Measurements from ENCODE around the gene C4orf50.
"Not testable (repeated sequence)": the region's sequence is repeated elsewhere in the genome, so short reads cannot be mapped to it uniquely, and the experiment has no call there.

The C4orf50 gene

GRCh38 chr4:6012200-6012599 lies 6.0 kb downstream of the C4orf50 start:
- no peak for DNase-seq

DNA sequence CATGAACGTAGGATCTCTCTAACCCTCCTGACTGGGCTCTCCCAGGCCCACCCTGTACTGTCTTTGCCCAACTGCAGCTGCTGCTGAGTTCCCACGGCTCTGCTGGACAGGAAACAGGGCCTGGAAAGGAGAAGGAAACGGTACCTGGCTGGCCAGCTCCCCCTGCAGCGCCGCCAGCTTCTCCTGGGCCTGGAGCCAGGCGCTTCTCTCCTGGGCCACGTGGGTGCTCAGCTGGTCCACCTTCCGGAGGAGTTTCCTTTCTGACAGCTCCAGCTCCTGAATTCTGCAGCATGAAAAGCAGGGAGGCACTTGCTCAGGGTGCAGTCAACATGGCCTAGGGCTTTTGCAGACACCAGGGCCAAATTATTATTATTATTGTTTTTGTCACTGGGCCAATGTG lies 6.5 kb downstream of the C4orf50 start:
- DNase-seq = peak in 4 of 14 donors; percentile 7 to 72 (median 16)

- DNase-seq = no peak
Observed at GRCh38 chr4:6011271-6011671, 7.0 kb downstream of the C4orf50 start.

DNA sequence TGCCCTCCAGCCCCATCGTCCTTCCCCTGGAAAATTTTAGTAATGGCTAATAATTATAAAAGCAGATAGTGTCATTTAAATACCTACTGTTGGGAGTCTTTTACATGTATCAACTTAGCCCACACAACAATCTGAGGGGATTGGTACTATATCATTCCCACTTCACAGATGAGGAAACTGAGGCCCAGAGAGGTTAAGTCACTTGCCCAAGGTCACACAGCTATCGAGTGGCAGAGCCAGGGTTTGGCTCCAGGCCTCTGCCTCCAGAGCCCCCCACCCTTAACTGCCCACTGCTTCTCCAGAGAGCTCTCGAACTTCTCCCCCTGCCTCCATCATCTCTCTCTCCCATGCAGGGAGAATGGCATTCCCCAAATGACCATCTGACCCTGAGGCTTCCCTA lies 7.4 kb downstream of the C4orf50 start:
- no peak for DNase-seq

GRCh38 chr4:6009452-6009851 lies 8.8 kb downstream of the C4orf50 start:
- DNase-seq = no peak

DNA sequence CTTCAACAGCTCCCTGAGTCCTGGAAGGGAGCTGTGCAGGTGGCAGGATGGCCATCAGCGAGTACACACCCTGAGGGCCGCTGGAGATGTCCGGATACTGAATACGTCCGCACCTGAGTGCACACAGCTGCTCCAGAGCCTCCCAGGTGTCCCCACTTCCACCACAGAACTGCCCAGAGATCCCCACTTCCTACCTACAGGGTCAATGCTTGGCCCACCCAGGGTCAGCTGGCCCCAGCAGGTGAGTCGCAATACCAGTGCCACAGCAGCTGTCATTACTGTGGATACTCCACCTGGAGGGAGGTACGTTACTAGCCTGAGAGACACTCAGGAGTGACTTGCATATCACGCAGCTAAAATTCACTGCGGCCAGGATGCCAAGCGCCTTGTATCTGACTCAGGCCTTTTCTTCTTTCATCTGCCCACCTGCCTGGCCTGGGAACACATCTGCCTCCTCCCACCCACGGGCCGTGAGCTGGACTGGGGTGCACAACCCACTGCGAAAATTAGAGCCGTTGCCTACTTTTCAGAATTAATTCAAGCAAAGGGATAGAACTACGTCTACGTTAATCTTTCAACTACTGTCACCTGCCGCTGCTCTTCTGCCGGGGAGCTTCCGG lies 9.4 kb downstream of the C4orf50 start:
- DNase-seq = no peak

DNA sequence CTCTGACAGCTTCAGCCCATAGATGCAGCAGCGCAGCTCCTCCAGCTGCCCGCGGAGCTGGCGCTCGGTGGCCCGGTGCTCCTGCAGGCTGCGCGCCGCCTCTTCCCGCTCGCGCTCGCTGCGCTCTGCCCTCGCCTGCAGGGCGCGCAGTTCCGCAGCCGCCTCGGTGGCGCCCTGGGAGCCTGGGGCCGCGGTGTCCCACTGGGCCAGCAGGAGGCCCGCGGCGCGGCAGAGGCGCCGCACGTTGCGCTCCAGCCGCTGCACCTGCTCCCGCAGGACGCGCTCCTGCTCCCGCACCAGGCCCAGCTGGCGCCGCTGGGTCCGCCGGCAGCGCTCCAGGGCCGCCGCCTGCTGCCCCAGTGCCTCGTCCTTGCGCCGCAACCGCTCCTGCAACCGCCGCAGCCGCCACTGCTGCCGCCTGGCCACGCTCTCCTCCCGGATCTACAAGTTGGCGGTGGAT lies 10.1 kb downstream of the C4orf50 start:
- DNase-seq = no peak

DNA sequence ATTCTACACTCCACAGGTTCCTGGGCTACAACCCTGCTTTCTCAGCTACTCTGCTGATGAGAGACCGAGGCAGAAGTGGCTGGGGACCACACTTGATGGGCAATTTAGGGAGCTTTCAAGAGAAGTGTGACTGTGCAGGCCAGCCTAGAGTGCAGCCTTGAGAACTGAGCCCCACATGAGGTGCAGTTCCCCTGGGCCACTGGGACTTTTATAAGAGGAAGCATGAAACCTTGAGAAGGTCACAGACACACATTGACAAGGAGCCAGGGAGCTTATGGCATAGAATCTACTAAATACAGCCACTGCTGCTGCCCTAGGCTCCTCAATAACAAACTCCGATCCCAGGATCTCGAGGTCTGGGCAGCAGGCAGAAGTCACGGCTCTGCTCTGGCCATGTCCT lies 13.1 kb downstream of the C4orf50 start:
- no peak for DNase-seq

- DNase-seq = not testable (repeated sequence)
Observed at GRCh38 chr4:6003485-6003884, 14.7 kb downstream of the C4orf50 start.

GRCh38 chr4:6002926-6003325 lies 15.3 kb downstream of the C4orf50 start:
- no peak for DNase-seq

DNA sequence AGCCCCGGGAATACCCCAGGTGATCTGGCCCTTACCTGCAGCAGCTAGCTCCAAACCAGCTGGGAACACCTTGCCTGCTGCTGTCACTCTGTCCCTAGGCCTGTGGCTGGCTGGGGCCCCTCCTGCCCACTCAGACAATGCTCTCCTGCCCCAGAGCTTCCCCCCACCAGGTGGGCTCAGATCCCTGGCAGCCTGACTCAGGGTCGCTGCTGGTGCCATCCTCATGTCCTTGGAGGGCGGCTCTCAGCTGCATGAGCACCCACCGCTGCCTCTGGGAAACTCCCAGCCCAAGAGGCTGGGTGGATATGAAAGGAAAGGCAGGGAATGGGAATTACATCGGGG lies 15.8 kb downstream of the C4orf50 start:
- no peak for DNase-seq

GRCh38 chr4:6001680-6002491 lies 16.3 kb downstream of the C4orf50 start:
- DNase-seq = no peak

GRCh38 chr4:5999830-6000365 lies 18.3 kb downstream of the C4orf50 start:
- DNase-seq = no peak

- no peak for DNase-seq
Observed at GRCh38 chr4:5999356-5999755, 18.9 kb downstream of the C4orf50 start.

- peak in 11 of 14 donors; percentile 7 to 56 (median 29) for DNase-seq
Observed at GRCh38 chr4:5998333-5998936, 19.8 kb downstream of the C4orf50 start.

DNA sequence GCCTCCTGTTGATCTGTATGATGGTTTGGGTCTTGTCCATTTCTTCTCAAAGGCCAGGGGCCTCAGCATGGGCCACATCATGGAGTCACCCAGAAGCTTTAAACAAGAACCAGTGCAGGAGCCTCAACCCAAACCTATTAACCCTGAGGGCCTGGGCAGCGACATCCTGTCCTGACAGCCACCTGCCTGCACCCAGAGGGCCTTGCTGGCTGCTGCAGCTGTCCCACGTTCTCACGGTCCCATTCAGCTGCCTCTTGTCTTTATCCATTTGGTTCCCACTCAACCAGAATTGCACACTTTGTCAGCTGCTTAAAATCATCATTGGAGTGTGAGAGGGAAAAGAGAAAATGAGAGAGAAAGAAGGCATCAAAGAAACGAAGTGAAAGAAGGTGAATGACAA lies 21.6 kb downstream of the C4orf50 start:
- DNase-seq = no peak

DNA sequence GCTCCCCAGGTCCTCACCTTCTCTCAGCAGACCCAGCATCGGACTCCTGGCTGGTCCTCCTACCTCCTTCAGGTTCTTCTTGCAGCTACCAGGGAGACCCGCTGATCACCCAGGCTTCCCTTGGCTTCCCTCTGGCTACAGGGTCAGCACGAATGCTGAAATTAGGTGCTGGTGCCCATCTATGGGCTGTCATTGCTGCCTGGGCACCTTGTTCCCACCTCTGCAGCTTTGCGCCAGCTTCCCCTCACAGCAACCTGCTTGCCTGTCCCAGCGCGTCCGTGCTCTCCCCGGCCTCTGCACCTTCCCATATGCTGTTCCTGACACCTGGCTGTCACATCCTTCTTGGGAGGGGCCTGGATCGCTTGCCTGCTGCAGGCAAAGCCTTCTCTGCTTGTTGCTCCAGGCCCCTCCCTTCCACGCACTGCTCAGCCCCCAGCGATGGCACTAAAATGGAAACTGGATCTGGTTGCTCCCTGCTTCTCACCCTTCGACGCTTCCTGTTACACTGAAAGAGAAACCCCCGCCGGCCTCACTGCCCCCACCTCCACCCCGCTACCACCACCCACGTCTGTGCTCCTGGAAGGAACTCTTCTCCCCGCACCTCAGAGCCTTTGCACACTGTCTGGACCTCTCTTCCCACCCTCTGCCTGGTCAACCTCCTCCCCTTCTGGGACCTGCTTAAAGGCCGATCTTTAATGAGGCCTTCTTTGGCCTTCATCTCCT lies 22.2 kb downstream of the C4orf50 start:
- DNase-seq = no peak

DNA sequence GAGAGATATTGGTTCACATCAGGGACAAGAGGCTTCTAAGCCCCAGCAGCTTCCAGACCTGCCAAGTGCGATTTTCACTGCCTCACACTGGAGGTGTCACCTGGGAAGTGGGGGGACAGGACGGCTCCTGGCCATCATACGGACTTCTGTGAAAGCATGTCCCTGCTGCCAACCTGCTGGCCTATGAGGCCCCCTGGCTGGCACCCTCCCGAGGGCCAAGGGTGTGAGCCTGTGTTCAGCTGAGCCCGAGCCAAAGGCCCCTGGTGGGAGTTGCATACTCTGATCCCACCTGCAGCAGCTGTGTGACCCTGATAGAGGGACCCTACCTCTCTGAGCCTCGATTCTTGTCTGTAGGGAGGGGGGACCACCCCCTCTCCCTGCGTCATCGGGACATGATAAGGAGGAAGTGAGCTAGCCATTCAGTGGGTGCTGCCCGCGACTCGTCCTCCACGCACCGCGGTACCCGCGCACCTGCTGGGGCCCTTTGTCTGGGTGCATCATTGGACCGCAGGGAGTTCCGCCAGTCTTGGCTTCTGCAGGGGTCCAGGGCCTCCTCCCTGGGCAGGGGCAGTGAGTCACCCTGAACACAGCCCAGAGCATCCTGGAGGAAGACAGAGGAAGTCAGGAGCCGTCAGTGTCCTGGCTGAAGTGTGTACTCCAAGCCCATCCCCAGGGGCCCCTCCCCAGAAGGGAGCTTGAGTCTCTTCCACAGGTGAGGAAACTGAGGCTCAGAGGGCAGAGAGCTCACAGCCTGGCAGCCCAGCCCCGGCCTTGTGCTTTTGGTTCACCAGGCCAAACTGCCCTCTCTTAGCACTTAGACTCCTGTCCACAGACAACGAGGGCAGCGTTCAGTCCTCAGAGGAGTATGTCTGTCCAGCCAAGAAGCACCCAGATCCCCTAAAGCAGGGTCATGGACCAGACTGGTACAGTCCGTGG lies 24.1 kb downstream of the C4orf50 start:
- no peak for DNase-seq

- not testable (repeated sequence) for DNase-seq
Observed at GRCh38 chr4:5993346-5993745, 24.9 kb downstream of the C4orf50 start.

- no peak for DNase-seq
Observed at GRCh38 chr4:5992828-5993321, 25.4 kb downstream of the C4orf50 start.

- no peak for DNase-seq
Observed at GRCh38 chr4:5992171-5992827, 25.9 kb downstream of the C4orf50 start.
